GM11168 (cell line): ENCODE results near the gene HSPA12A.

ENCODE experiments used
- in situ Hi-C: fragments of 300-500 bp; cut with MboI; formaldehyde crosslinking; loops from one replicate; pipeline ENCODE4 v1.12.0; 2022; ENCODE audit warnings: low sequenced_read_pairs; ENCODE audit not compliant: unreplicated experiment

HSPA12A gene

DNA sequence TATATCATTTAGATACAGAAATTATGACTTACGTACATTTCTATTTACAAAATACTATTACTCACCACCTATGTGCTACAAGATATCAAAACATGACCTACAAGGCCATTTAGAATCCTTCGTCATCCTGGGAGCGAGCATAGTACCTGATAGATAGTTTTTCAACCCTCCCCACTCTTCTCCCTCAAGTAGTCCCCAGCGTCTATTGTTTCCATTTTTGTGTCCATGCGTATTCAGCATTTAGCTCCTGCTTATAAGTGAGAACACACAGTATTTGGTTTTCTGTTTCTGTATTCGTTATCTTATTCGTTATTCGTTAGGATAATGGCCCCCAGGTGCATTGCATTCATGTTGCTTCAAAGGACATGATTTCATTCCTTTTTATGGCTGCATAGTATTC is 93.5 kb downstream of the HSPA12A start:
- in situ Hi-C loops, result no loop called here

- in situ Hi-C loops, result no loop called here
Observed at GRCh38 chr10:116646502-116646901, 95.9 kb downstream of the HSPA12A start.

- in situ Hi-C loops, result no loop called here
Observed at GRCh38 chr10:116637830-116638229, 104.5 kb downstream of the HSPA12A start.

- in situ Hi-C loops, result no loop called here
Observed at GRCh38 chr10:116636976-116637375, 105.4 kb downstream of the HSPA12A start.

DNA sequence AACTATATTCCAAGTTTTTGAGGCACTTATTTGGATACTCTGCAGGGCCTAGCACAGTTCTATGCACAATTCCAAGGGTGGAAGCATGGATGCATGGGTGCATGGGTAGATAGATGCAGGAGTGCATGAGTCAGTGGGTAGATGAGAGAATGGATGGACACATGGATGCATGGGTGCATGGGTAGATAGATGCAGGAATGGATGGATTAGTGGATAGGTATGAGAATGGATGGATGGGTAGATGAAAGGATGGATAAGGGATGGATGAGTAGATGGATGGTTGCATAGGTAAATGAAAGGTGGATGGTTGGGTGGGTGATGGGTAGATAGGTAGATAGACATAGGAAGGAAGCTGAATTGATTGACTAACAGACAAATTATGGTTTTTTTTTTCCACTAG is 106.0 kb downstream of the HSPA12A start:
- in situ Hi-C loops, result no loop called here

DNA sequence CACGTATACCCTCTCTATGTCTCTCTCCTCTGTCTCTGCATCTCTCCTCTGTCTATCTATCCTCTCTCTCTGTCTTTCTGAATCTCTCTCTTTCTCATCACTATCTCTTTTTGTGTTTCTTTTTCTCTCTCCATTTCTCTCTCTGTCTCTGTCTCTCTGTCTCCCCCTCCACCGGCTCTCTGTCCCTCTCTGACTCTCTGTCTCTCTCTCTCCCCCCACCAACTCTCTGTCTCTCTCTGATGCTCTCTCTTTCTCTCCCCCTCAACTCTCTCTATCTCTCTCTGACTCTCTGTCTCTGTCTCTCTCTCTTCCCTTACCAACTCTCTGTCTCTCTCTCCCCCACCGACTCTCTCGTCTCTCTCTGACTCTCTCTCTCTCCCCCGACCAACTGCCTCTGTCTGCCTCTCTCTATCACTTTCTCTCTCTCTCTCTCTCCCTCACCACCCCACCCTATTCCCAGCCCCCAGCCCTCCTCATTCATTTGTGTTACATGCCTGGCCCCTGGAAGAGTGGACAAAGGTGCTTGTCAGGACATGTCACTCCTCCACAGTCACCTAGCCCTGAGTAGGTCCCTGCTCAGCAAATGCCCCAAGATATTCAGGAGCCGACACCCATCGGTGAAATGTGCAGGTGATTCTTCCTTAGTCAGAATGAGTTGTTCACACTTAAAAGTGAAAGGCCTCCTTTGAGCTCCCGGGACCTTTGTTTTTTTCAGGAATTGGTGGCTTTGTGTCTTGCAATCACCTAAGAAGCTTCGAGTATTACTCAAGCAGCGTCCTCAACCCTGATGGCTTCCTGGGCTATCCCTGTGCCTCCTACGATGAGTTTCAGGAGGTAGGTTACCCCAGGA is 108.0 kb downstream of the HSPA12A start:
- in situ Hi-C loops, result no loop called here

GRCh38 chr10:116633216-116633600 is 109.2 kb downstream of the HSPA12A start:
- in situ Hi-C loops, result no loop called here

GRCh38 chr10:116632596-116633215 is 109.7 kb downstream of the HSPA12A start:
- in situ Hi-C loops, result no loop called here

DNA sequence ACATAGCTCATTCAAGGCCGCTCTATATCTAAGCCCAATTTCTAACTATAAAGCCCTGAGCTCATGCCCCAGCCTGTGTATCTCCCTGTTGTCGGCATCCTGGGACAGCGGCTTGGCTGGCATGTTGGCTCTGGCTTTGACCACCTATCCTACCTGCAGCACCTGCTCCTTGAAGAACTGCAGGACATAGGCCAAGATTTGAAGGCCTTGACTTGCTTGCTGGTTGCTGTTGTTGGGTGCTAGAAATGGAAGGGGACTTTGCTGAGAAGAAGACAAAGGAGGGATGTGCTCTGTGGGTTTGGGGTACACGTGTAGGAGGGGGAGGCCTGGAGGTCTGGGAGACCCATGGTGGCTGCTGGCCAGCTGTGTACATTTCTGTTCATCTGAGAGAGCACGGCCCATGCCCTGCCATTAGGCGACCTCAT is 110.5 kb downstream of the HSPA12A start:
- in situ Hi-C loops, result no loop called here

DNA sequence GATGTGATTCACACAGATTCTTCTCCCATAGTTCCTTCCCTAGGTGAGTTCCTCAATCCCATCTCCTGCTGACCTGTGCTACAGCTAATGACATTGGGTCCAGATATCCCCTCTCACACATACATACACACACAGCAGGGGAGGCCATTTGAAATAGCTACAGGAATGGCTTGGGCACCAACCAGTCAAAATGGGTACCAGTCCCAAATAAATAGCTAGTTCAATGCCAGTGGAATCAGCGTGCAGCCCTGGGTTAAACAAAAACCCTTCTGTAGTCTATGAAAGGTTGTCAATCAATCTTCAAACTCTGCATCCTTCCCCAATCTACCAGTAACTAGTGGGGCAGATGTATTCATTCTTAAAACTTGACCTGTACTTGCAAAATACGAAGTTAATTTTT is 112.3 kb downstream of the HSPA12A start:
- in situ Hi-C loops, result no loop called here

DNA sequence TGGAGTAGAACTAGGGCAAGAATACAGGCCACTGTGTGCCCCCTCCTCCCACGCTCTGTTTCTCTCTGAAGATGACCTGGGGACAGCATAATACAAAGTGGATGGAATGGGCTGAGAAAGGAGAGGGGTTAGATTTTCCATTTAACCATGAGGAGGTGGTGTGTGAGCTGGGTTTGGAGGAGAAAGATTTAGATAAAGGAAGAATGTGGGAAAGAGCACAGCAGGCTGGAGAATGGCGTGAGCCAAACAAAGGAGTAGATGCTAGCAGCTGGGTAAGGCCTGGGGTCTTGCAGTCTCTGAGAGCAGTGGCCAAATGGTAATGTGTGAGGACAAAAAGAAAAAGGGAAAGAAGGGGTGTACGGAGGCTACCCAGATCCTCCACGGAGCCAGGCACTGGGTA is 113.0 kb downstream of the HSPA12A start:
- in situ Hi-C loops, result no loop called here

DNA sequence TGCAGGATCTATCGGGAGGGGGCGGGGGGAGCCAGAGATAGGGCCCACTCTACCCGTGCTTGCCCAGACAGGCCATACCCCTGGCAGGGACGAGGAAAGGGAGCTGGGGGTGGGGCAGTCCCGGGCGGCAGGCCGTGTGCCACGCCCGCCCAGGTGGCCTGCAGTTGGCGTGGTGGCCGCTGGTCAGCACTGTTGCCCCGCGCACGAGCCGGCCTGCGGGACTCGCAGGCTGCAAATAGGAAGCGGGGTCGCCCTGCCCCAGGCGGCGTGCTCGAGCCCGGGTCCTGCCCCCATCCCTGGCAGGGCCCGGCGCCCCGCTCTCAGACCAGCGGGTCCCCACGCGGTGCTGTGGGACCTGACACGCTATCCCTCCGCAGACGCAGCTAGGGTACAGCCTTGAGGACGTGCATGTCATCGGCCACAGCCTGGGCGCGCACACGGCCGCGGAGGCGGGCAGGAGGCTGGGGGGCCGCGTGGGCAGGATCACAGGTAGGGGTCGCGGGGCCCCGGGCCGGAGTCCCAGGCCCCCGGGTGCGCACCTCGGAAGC is 114.9 kb downstream of the HSPA12A start:
- in situ Hi-C loops, result no loop called here

DNA sequence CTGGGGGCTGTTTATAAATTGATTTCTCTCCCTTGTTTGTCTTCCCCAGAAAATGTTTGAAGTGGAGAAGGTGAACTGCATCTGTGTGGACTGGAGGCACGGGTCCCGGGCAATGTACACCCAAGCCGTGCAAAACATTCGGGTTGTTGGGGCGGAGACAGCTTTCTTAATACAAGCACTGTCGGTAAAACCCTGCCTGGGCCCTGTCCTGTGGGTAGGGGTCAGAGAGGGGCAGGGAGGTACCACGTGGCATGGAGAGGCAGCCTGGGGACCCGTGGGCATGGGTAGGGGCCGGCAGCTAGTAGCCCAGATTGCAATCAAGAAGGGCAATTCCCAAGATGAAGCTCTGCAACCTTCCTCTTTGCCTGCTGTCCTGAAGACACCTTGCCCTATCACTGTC is 115.6 kb downstream of the HSPA12A start:
- in situ Hi-C loops, result no loop called here

GRCh38 chr10:116625845-116626244 is 116.5 kb downstream of the HSPA12A start:
- in situ Hi-C loops, result no loop called here

DNA sequence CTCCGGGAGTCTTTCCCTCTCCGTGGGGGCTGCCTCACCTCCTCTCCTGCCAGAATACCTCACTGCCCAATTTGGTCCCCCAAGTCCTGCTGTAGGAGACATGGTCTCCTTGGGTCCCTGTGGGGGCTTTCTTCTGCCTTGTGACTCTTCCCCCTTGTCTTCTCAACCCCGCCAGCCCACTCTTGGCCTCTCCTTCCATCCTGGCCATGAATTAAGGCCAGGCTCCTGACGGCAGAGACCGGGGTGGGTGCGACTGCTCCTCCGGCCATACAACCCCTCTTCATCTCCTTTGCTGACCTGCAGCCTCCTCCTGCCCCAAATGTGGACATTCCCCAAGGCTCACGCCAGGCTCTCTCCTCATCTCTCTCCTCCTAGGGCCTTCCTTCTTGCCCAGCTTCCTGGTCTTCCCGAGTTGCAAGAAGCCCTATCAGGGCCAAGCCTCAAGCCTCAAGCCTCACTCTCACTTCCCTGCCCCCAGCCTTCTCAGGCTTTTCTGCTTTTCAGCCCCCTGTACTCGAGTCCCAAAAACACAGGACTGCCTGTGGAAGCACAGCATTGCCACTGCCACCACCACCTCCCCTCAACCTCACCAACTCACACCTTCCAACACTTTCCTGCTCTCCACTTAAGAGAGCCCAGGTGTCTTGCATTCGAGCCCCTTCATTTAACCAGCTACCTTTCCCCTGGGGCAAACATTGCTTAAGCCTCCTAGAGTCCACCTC is 120.3 kb downstream of the HSPA12A start:
- in situ Hi-C loops, result no loop called here

GRCh38 chr10:116621476-116621875 is 120.9 kb downstream of the HSPA12A start:
- in situ Hi-C loops, result no loop called here
